ENCODE results near the gene CHD9.
"Not testable (repeated sequence)": the region's sequence is repeated elsewhere in the genome, so short reads cannot be mapped to it uniquely, and the experiment has no call there.

CHD9 gene

DNA sequence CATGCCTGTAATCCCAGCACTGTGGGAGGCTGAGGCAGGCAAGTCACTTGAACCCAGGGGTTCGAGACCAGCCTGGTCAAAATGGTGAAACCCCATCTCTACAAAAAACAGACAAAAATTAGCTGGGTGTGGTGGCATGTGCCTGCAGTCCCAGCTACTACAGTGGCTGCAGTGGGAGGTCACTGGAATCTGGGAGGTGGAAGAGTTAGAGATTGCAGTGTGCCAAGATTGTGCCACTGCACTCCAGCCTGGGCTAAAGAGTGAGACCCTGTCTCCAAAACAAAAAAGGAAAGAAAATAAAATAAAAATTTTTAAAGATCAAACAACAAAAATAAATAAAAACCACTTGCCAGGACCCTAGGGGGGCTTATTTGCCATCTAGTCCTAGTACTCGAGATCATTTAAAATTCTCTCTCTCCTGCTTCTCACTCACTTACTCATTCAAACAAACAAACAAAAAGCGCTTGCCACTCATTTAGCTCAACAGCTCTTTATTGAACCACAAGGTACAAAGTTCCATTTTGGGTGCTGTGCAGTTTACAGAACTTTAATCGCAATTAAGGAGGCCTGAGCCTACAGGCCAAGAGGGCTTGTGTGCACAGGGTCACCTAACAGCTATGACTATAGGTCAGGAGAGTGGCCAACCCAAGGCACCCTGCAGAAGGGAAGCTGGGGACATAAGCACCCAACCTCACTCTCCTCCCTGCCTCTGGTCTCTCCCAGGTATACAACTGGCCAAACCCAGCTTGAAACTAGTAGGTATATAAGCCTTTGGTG lies 6.5 kb upstream of the CHD9 start:
- DNase-seq (ENCODE audit: low read depth in 1 of 2, low spot score in 1 of 2): no peak

- not testable (repeated sequence) for DNase-seq (ENCODE audit: low read depth in 1 of 2, low spot score in 1 of 2)
Measured at GRCh38 chr16:53051255-53051654, 3.5 kb upstream of the CHD9 start.

DNA sequence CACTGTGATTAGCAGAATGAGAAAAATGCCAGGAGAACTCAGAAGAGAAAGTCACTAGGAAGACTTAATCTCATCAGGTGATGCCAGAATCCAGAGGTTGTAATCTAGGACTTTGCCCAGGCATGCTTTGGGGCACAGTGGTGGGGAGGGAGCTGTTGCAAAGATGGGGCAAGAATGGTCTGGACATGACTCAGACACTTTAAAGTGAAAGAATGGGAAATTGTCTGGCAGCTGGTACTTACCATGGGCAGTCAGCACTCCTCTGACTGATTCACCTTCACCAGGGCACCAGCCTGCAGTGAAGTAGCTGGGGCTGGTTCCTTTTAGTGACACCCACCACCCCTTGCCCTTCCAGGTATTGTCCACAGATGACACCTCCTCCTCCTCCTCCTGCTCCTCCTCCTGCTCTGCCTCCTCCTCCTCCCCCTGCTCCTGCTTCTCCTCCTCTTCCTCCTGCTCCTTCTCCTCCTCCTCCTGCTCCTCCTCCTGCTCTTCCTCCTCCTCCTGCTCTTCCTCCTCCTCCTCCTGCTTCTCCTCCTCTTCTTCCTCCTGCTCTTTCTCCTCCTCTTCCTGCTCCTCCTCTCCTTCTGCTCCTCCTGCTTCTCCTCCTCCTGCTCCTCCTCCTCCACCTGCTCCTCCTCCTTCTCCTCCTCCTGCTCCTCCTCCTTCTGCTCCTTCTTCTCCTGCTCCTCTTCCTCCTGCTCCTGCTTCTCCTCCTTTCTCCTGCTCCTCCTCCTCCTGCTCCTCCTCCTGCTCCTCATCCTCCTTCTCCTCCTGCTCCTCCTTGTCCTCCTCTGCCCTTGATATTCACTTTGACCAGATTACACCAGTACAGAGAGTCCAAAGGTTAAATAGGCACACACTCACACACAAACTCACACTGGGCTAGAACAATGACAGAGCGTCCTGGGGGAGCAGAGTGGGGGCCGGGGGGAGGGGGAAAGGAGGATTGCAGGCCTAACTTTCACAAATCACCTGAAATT lies 2.0 kb upstream of the CHD9 start, which contains the start of gene CHD9NB:
CHD9NB (minus strand) TSS at position 379 of the 983 bp plus-strand sequence. CDS start 8,739 bp downstream, outside the sequence.
- DNase-seq (ENCODE audit: low read depth in 1 of 2, low spot score in 1 of 2): no peak

DNA sequence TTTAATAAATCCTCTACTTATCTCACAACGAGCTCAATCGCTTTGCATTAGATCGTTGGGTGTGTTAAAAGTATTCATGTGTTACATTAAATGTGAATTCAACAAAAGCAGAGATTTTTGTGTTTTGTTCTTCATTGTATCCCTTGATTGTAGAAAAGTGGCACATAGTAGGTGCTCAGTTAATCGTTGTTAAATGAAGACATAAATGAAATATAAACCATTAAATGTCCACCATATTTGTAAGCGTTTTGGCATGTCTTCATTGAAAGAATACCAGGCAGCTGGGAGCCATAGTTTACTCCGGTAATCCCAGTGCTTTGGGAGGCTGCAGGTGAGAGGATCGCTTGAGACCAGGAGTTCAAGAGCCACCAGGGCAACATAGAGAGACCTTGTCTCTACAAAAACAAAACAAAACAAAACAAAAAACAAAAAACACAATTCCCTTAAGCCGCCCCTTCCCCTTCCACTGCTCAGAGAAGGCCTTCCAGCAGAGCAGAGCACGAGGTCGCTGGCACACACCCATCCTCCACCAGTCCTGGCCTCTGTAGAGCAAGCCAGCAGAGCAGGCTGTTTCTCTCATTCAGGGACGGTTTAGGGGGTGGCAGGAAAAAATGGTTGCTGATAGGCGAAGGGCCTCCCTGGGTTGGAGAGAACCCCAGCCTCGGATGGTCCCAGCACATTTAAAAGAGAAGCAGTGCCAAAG lies 673 bp upstream of the CHD9 start:
- DNase-seq (ENCODE audit: low read depth in 1 of 2, low spot score in 1 of 2): no peak

GRCh38 chr16:53055541-53056391 lies 975 bp downstream of the CHD9 start:
- DNase-seq (ENCODE audit: low read depth in 1 of 2, low spot score in 1 of 2): no peak

DNA sequence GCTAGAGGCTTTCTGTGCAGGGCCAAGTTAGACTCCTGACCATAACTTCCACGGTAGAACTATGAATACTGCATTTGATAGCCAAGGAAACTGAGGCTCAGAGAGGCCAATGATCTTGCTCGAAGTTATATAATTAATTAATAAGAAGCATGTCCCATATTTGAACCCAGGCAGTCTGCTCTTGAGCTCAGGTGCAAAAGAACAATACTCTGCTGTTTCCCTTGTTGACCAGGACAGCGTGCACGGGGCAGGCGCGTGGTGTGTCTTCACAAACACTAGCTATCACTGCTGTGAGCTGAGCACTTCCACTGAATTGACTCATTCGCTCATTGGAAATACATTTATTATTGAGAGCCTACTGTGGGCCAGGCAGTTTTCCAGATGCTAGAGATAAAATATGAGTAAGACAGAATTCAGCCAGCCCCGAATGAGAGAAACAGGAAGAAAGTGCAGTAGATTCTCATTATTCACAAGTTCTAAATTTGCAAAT lies 1.6 kb downstream of the CHD9 start:
- DNase-seq (ENCODE audit: low read depth in 1 of 2, low spot score in 1 of 2): no peak

- DNase-seq (ENCODE audit: low read depth in 1 of 2, low spot score in 1 of 2): no peak
Measured at GRCh38 chr16:53057658-53058057, 2.9 kb downstream of the CHD9 start.

- no peak for DNase-seq (ENCODE audit: low read depth in 1 of 2, low spot score in 1 of 2)
Measured at GRCh38 chr16:53058441-53058840, 3.6 kb downstream of the CHD9 start.

DNA sequence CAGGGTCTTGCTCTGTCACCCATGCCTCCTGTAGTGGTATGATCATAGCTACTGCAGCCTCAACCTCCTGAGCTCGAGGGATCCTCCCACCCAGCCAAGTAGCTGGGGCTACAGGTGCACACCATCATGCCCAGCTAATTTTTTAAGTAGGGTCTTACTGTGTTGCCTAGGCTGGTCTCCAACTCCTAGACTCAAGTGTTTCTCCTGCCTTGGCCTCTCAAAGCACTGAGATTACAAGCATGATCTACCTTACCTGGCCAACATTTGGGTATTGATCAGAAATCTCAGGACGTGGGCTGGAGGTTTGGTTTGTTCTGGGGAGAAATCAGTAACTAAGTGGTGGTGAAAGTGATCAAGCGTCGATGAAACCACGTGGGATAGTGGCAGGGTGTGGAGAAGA lies 4.1 kb downstream of the CHD9 start:
- no peak for DNase-seq (ENCODE audit: low read depth in 1 of 2, low spot score in 1 of 2)

DNA sequence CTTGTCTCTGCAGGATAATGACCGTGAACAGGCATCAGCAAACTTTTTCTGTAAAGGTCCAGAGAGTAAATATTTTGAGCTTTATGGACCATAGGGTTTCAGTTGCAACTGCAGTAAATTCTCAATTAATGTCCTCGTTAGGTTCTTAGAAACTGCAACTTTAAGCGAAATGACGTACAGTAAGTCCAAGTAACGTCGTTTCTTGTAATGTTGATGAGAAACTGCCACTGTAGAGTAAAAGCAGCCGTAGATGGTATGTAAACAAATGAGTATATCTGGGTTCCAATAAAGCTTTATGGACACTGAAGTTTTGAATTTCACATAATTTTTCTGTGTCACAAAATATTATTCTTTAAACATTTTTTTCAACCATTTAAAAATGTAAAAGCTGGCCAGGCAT lies 4.9 kb downstream of the CHD9 start:
- no peak for DNase-seq (ENCODE audit: low read depth in 1 of 2, low spot score in 1 of 2)

GRCh38 chr16:53061256-53061655 lies 6.5 kb downstream of the CHD9 start:
- no peak for DNase-seq (ENCODE audit: low read depth in 1 of 2, low spot score in 1 of 2)

- DNase-seq (ENCODE audit: low read depth in 1 of 2, low spot score in 1 of 2): no peak
Measured at GRCh38 chr16:53061701-53062159, 6.9 kb downstream of the CHD9 start.

DNA sequence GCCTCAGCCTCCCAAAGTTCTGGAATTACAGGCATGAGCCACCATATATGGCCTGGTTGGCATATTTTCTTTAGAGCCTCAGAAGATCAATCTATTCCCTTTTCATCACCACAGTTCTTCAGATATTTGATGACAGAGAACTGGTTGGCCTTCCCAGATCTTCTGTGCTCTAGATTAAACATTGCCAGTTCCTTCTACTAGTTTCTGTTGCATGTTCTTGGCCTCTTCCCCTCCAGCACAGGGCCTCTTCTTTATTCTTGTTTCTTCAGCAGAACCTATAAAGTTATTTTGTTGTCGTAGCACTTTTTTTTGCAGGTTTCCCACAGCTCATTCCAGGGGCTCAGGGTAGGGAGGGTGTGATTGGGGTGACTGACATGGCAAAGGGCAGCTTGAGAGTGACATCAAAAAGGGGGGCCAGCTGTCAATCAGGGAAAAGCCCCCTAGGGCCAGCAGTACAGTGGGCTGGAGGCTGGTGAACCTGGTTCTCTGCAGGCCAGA lies 9.3 kb downstream of the CHD9 start:
- DNase-seq (ENCODE audit: low read depth in 1 of 2, low spot score in 1 of 2): no peak

DNA sequence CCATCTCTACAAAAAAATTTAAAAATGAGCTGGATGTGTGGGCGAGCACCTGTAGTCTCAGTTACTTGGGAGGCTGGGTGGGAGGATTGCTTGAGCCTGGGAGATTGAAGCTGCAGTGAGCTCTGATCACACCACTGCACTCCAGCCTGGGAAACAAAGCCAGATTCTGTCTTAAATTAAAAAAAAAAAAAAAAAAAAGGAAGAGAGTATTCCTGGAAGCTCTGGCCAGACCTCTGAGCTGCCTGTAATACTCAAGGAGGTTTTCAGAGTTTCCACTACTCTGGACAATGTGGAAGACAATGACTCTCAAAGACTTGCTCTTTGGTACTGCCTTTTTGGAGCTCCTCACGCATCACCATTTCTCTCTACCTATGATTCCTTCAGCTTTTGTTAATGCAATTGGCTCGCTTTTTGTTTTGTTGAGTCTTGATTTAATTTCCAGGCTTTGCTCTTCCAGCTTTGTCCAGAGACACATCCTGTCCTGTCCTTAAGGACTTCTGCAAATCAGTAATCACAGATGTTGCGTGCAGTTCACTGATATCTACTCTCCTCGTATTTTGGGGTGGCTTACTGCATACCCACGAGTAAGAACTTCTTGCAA lies 10.8 kb downstream of the CHD9 start:
- DNase-seq (ENCODE audit: low read depth in 1 of 2, low spot score in 1 of 2): no peak

DNA sequence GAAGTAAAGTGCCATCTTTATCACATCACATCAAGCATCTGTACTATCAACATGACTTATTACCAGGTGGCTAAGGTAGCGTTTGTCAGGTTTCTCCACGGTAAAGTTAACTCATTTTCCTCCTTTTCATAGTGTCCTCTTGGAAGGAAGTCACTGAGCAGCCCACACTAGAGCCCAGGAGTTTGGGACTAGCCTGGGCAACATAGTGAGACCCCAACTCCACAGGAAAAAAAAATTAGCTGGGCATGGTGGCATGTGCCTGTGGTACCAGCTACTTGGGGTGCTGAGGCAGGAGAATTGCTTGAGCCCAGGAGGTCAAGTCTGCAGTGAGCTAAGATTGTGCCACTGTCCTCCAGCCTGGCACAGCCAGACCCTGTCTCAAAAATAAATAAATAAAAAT lies 12.9 kb downstream of the CHD9 start:
- no peak for DNase-seq (ENCODE audit: low read depth in 1 of 2, low spot score in 1 of 2)

DNA sequence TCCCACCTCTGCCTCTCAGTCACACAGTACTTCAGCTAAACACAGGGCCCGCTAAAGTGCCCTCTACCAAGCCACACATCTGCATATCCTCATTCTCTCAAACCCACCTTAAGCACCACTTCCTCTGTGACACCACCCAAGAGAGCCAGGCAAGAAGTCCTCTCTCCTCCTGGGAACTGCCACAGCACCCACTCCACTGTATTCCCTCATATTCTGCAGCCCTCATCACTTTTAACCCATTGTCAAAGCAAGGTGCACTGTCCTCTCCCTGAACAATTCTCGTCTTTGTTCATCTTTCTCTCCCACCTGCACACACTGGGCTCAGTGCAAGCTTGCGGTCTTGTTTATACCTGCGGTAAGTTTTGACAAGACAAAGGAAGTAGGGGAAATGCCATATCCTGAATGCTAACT lies 13.6 kb downstream of the CHD9 start:
- no peak for DNase-seq (ENCODE audit: low read depth in 1 of 2, low spot score in 1 of 2)

GRCh38 chr16:53069772-53070171 lies 15.0 kb downstream of the CHD9 start:
- DNase-seq (ENCODE audit: low read depth in 1 of 2, low spot score in 1 of 2): no peak

DNA sequence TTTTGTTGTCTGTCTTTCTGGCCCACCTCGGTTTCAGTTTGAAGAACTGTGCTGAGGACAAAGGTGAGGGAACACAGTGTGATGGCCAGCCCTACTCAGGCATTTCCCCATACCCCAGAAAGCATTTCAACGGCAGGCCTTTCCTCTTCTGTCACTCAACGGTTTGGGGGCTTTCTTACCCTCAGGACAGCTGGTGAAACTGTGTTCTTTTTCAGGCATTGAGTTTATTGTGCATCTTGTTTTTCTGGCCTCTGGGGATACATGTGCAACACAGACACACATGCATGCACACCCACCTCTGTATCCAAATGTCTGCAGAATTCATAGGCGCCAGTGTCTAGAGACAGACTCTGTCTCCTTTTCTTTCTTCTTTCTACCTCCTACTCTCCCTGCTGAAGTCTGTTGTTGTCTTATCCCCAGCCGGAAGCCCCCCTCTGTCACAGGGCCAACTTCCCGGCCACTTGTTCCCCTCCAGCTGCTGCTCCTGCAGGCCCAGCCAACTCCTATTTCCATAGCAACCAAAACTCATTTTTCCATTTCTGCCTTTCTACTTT lies 17.0 kb downstream of the CHD9 start:
- DNase-seq (ENCODE audit: low read depth in 1 of 2, low spot score in 1 of 2): no peak

- no peak for DNase-seq (ENCODE audit: low read depth in 1 of 2, low spot score in 1 of 2)
Measured at GRCh38 chr16:53073022-53073421, 18.2 kb downstream of the CHD9 start.

All from activated T-helper 1 cell treated with anti-CD3 and anti-CD28 coated beads, Interleukin-2, amount 50 U/mL, for 16 hours (primary cell).